Measurements from ENCODE around the gene ASCL5. TPM values are rescaled to one million over a fixed set of nuclear protein-coding genes. Genes with fewer than 3 reads are reported as not detected.

The ASCL5 gene
- total RNA-seq, 1 donor from 2014 or later, result not detected

GRCh38 chr1:201077116-201077515 lies 49.9 kb downstream of the ASCL5 start:
- DNase-seq, result no peak

GRCh38 chr1:201076092-201076491 lies 50.9 kb downstream of the ASCL5 start:
- Histone ChIP-seq H3K4me1 (no peaks in the 10 kb centered on the region), H3K9me3 (no peaks in the 10 kb centered on the region), H3K4me3 (no peak overlapping the region), H3K27me3 (ENCODE audit: low read depth) (no peaks in the 10 kb centered on the region), H3K27ac (no peak overlapping the region), H3K36me3 (no peaks in the 10 kb centered on the region)
- ATAC-seq, result no peak
- TF ChIP-seq CTCF (IDR thresholded peaks at IDR 0.05), result no peak
- no peak for DNase-seq
- intact Hi-C loops (cut with DNase I), result no loop called here

More at GRCh38 chr1:201077116-201077515, 49.9 kb downstream of the ASCL5 start:
- H3K9me3 ChIP-seq, result no peaks in the 10 kb centered on the region
- no peak overlapping the region for H3K27ac ChIP-seq
- H3K36me3 ChIP-seq, result no peaks in the 10 kb centered on the region
- H3K4me1 ChIP-seq, result no peaks in the 10 kb centered on the region
- no peak for ATAC-seq
- no peaks in the 10 kb centered on the region for H3K27me3 ChIP-seq (ENCODE audit: low read depth)
- no peak for TF ChIP-seq CTCF (IDR thresholded peaks at IDR 0.05)
- intact Hi-C loops (cut with DNase I), result no loop called here
- H3K4me3 ChIP-seq, result no peak overlapping the region

GRCh38 chr1:201074018-201074417 lies 53.0 kb downstream of the ASCL5 start:
- Histone ChIP-seq H3K4me3 (no peak overlapping the region), H3K4me1 (no peaks in the 10 kb centered on the region), H3K27ac (no peak overlapping the region), H3K36me3 (no peaks in the 10 kb centered on the region), H3K27me3 (ENCODE audit: low read depth) (no peaks in the 10 kb centered on the region), H3K9me3 (no peaks in the 10 kb centered on the region)
- intact Hi-C loops (cut with DNase I), result no loop called here
- no peak for DNase-seq
- TF ChIP-seq CTCF (IDR thresholded peaks at IDR 0.05), result no peak
- no peak for ATAC-seq

DNA sequence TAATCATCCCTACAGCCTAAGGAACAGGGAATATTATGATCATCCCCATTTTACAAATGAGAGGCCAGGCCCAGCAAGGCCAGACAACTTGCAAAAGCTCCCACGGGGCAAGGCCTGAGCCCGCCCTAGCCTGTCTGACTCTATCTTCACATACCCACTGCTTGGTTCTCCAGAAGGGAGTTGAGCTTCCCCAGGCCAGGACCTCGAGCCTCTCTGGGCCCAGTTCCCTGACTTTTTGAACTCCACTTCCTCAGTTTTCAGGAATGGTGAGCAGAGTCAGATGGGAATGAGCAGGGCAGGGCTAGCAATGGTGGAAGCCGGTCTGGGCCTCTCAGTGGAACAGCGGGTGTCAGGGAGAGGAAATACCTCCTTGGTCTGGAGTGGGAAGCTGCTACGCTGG lies 54.1 kb downstream of the ASCL5 start:
- no peak for TF ChIP-seq CTCF (IDR thresholded peaks at IDR 0.05)
- Histone ChIP-seq H3K4me1 (no peaks in the 10 kb centered on the region), H3K9me3 (no peaks in the 10 kb centered on the region), H3K36me3 (no peaks in the 10 kb centered on the region), H3K27ac (no peak overlapping the region), H3K27me3 (ENCODE audit: low read depth) (no peaks in the 10 kb centered on the region), H3K4me3 (no peak overlapping the region)
- no peak for DNase-seq
- intact Hi-C loops (cut with DNase I), result no loop called here
- no peak for ATAC-seq

DNA sequence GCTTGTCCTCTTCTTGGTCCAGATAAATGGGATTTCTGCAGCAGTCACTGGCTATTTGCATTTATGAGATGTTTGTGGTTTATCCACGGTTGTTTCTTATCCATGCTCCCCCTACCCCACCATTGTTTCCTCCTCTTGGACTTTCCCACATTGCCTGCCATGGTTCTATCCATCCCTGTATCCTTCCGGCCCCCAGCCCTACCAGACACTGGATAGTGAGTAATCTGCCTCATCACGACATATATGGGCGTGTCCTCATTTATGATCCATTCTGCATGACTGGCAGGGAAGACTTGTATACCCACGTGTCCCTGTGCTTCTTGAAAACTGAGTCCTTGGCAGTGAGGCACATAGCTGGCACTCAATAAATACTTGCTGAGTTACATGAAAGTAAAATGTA lies 54.8 kb downstream of the ASCL5 start:
- no peak for TF ChIP-seq CTCF (IDR thresholded peaks at IDR 0.05)
- intact Hi-C loops (cut with DNase I), result no loop called here
- Histone ChIP-seq H3K27me3 (ENCODE audit: low read depth) (no peaks in the 10 kb centered on the region), H3K36me3 (no peaks in the 10 kb centered on the region), H3K4me1 (no peaks in the 10 kb centered on the region), H3K4me3 (no peak overlapping the region), H3K27ac (no peak overlapping the region), H3K9me3 (no peaks in the 10 kb centered on the region)
- no peak for ATAC-seq
- no peak for DNase-seq

GRCh38 chr1:201069636-201070035 lies 57.3 kb downstream of the ASCL5 start:
- Histone ChIP-seq H3K27ac (no peak overlapping the region), H3K4me1 (no peaks in the 10 kb centered on the region), H3K9me3 (no peaks in the 10 kb centered on the region), H3K4me3 (no peak overlapping the region), H3K36me3 (no peaks in the 10 kb centered on the region), H3K27me3 (ENCODE audit: low read depth) (no peaks in the 10 kb centered on the region)
- DNase-seq (no peak), ATAC-seq (no peak)
- no peak for TF ChIP-seq CTCF (IDR thresholded peaks at IDR 0.05)
- intact Hi-C loops (cut with DNase I), result no loop called here
